Gastroesophageal sphincter (tissue), 4 donors: ENCODE data around the gene FNDC3A. TPM values are rescaled to one million over a fixed set of nuclear protein-coding genes. Genes with fewer than 3 reads are reported as not detected.
"Not testable (repeated sequence)": the region's sequence is repeated elsewhere in the genome, so short reads cannot be mapped to it uniquely, and the experiment has no call there.

Experiments
- ATAC-seq: fragments of 150-250 bp; one replicate; pipeline ENCODE4 v1.9.1; 2016; ENCODE audit warnings: mild to moderate bottlenecking, moderate library complexity
- H3K27ac ChIP-seq, 4 donors: fragments of 200-600 bp; sonication (generic) in 3 of 4; 1 replicate in 3 of 4; 2 replicates in 1 of 4; pipeline ENCODE4 v1.5.1; 2016 to 2019
- H3K27me3 ChIP-seq: fragments of 200-600 bp; sonication (generic); one replicate; pipeline ENCODE4 v1.5.1; 2019
- H3K36me3 ChIP-seq, 2 donors: fragments of 200-600 bp; sonication (generic); one replicate each; pipeline ENCODE4 v1.5.1; 2019; ENCODE audit warnings: control low read depth in 1 of 2
- H3K4me1 ChIP-seq, 3 donors: fragments of 200-600 bp; sonication (generic); 1 replicate in 2 of 3; 2 replicates in 1 of 3; pipeline ENCODE4 v1.5.1; 2016 to 2019; ENCODE audit warnings: control low read depth in 2 of 3
- H3K4me3 ChIP-seq, 2 donors: fragments of 200-600 bp; sonication (generic); one replicate each; pipeline ENCODE4 v1.5.1; 2019; ENCODE audit warnings: mild to moderate bottlenecking in 1 of 2, moderate library complexity in 1 of 2
- H3K9me3 ChIP-seq, 3 donors: fragments of 200-600 bp; sonication (generic); one replicate each; pipeline ENCODE4 v1.5.1; 2017 to 2019; ENCODE audit warnings: control low read depth in 2 of 3
- EP300 ChIP-seq: sonication (generic); formaldehyde crosslinking; IDR thresholded peaks from one replicate; pipeline ENCODE4 v1.6.1; 2017; ENCODE audit warnings: antibody characterized with exemption, mild to moderate bottlenecking
- POLR2A ChIP-seq, 2 donors: fragments of 450-650 bp; IDR thresholded peaks; one replicate each; pipeline ENCODE4 v1.6.1; 2017; ENCODE audit warnings: antibody characterized with exemption in 2 of 2, mild to moderate bottlenecking in 2 of 2, moderate library complexity in 1 of 2
- POLR2AphosphoS5 ChIP-seq: sonication (generic); formaldehyde crosslinking; IDR thresholded peaks from one replicate; pipeline ENCODE4 v1.6.1; 2017; ENCODE audit warnings: antibody characterized with exemption
- WGBS, 2 donors: methylation state at CpG; one replicate each; pipeline ENCODE4 v1.1.5; 2018; ENCODE audit warnings: low coverage in 1 of 2; 5-methylcytosine and 5-hydroxymethylcytosine counted together
- total RNA-seq, 4 donors: library from RNA; depleted of rRNA; stranded (reverse); fragments of >200 nt; gene quantifications; one replicate each; pipeline ENCODE4 v1.1.0, GENCODE V29; 2016
- TF ChIP-seq, protein P1 (sequence below), 4 experiments: fragments of 200-600 bp in 2 of 4; fragments of 450-650 bp in 2 of 4; sonication (generic) in 1 of 4; IDR thresholded peaks; one replicate each; pipeline ENCODE4 v1.5.1; 2017 to 2019; ENCODE audit warnings: antibody characterized with exemption in 4 of 4, mild to moderate bottlenecking in 2 of 4, moderate library complexity in 2 of 4

The FNDC3A gene
- total RNA-seq, 4 donors from 2014 or later: 36.4 to 55.9 (median 47.8) TPM

DNA sequence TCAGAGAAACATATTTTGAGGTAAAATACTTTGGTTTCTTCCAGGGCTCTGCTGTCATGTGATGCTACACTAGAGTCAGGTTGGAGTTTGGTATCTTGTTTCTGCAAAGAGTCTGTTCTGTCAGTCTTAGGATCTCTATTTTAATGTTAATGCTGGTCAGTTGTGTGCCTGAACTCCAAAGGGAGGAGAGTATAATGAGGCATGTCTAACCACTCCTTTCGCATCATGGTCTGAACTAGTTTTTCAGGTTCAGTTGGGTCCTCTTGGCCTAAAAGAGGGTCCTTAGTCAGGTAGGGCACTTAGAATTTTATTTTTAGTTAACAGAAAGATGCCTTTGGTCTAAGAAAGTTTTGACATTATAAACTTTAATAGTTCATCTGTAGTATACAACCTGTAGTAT is 78.2 kb downstream of the FNDC3A start:
- Histone ChIP-seq H3K4me3 (no peak overlapping the region), H3K27ac (no peak overlapping the region), H3K4me1 (peaks cover 0 to 6% (median 0%) of the 10 kb centered on the region in 3 donors), H3K27me3 (no peaks in the 10 kb centered on the region), H3K36me3 (no peaks in the 10 kb centered on the region), H3K9me3 (no peaks in the 10 kb centered on the region)
- no peak for ATAC-seq
- TF ChIP-seq EP300: no peak
- TF ChIP-seq POLR2A (IDR thresholded peaks at IDR 0.05): no peak
- TF ChIP-seq, protein P1, sequence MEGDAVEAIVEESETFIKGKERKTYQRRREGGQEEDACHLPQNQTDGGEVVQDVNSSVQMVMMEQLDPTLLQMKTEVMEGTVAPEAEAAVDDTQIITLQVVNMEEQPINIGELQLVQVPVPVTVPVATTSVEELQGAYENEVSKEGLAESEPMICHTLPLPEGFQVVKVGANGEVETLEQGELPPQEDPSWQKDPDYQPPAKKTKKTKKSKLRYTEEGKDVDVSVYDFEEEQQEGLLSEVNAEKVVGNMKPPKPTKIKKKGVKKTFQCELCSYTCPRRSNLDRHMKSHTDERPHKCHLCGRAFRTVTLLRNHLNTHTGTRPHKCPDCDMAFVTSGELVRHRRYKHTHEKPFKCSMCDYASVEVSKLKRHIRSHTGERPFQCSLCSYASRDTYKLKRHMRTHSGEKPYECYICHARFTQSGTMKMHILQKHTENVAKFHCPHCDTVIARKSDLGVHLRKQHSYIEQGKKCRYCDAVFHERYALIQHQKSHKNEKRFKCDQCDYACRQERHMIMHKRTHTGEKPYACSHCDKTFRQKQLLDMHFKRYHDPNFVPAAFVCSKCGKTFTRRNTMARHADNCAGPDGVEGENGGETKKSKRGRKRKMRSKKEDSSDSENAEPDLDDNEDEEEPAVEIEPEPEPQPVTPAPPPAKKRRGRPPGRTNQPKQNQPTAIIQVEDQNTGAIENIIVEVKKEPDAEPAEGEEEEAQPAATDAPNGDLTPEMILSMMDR (IDR thresholded peaks at IDR 0.05): no peak
- TF ChIP-seq POLR2AphosphoS5: no peak
- WGBS, 2 donors: 100% methylated on average over 1 of the region's 1 CpG

DNA sequence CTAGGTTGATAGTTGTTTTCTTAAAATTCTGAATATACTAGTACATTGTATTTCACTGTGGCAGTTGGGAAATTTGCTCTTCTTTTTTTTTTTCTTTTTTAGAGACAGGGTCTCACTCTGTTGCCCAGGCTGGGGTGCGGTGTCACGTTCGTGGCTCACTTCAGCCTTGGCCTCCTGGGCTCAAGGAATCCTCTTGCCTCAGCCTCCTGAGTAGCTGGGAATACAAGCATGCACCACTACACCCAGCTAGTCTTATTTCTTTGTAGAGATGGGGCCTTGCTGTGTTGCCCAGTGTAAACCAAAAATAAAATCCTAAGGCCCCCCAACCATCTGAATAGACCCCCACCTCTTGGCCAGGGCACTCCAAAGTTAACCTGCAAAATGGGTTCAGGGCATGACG is 79.3 kb downstream of the FNDC3A start:
- no peaks in the 10 kb centered on the region for H3K27me3 ChIP-seq
- no peak for ATAC-seq
- WGBS, 2 donors: 95 to 100% methylated on average over 2 to 4 of the region's 4 CpGs
- no peak overlapping the region for H3K27ac ChIP-seq
- no peaks in the 10 kb centered on the region for H3K9me3 ChIP-seq
- no peaks in the 10 kb centered on the region for H3K36me3 ChIP-seq
- peaks cover 0 to 6% (median 0%) of the 10 kb centered on the region in 3 donors for H3K4me1 ChIP-seq
- H3K4me3 ChIP-seq: no peak overlapping the region
- TF ChIP-seq POLR2AphosphoS5: no peak
- TF ChIP-seq EP300: no peak
- TF ChIP-seq, protein P1 (IDR thresholded peaks at IDR 0.05): no peak
- TF ChIP-seq POLR2A (IDR thresholded peaks at IDR 0.05): no peak

DNA sequence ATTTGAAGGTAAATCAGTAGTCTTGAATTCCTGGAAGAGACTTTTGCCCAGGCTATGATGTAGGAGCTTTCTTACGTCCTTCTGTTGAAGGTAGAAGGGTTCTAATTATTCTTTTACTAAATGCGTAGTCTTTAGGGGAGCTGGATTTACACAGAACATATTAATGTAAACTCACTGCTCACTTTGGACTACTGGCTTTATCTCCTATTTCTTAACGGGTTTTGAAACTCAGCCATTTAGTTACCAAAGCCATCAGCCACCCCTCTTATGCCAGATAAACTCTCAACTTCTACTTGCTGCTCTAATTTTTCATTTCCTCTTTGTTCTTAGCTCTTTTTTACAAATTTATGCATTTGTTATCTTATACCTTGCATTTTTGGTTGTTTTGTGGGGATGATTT is 81.5 kb downstream of the FNDC3A start:
- H3K27me3 ChIP-seq: no peaks in the 10 kb centered on the region
- no peak overlapping the region for H3K4me3 ChIP-seq
- H3K9me3 ChIP-seq: no peaks in the 10 kb centered on the region
- TF ChIP-seq POLR2A (IDR thresholded peaks at IDR 0.05) (no peak), POLR2AphosphoS5 (no peak), EP300 (no peak)
- TF ChIP-seq, protein P1 (IDR thresholded peaks at IDR 0.05): no peak
- WGBS, 2 donors: 58 to 84% methylated on average over 3 of the region's 3 CpGs
- no peak overlapping the region for H3K27ac ChIP-seq
- peaks cover 0 to 6% (median 0%) of the 10 kb centered on the region in 3 donors for H3K4me1 ChIP-seq
- H3K36me3 ChIP-seq: no peaks in the 10 kb centered on the region
- no peak for ATAC-seq

DNA sequence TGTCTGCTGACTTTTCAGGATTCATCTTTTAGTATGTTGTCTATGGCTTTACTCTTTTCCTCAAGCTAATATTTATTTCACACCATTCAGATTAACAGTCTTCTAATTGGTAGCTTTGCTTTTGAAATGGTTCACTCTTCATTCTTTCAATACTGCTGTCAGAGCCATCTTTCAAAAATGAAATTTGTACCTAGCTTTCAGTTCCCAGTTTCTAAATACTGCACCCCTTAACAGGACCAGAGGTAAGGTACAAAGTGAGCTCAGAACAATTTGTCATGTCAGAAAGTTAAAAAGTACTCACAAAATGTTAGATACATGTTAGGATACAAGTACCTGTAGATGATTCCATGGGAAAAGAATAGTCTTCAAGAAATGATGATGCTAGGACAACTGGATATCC is 83.0 kb downstream of the FNDC3A start:
- Histone ChIP-seq H3K4me1 (peaks cover 0 to 6% (median 0%) of the 10 kb centered on the region in 3 donors), H3K27ac (no peak overlapping the region), H3K4me3 (no peak overlapping the region), H3K27me3 (no peaks in the 10 kb centered on the region), H3K9me3 (no peaks in the 10 kb centered on the region), H3K36me3 (no peaks in the 10 kb centered on the region)
- TF ChIP-seq, protein P1 (IDR thresholded peaks at IDR 0.05): no peak
- no peak for TF ChIP-seq POLR2AphosphoS5
- no peak for TF ChIP-seq POLR2A (IDR thresholded peaks at IDR 0.05)
- no peak for TF ChIP-seq EP300
- no peak for ATAC-seq

DNA sequence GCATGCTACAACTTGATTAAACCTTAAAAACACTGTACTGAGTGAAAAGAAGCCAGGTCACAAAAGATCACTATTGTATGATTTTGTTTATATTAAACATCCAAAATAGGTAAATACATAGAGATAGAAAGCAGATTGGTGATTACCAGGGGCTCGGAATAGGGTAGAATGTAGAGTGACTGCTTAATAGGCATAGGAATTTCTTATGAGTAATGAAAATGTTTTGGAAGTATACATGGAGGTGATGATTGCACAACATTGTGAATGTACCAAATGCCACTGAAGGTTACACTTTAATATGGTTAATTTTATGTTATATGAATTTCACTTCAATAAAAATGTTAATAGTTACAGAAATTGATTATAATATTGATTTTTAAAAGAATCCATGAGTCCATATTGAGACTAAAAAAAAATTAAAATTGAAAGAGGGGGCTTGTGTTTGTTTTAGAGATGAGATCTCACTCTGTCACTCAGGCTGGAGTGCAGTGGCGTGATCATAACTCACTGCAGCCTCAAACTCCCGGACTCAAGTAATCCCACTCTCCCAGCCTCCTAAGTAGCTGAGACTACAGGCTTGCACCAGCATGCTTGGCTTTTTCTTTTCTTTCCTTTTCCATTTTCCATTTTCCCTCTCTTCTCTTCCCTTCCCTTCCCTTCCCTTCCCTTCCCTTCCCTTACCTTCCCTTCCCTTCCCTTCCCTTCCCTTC is 85.1 kb downstream of the FNDC3A start:
- WGBS, 2 donors: 89 to 93% methylated on average over 3 of the region's 3 CpGs
- H3K4me3 ChIP-seq: no peak overlapping the region
- no peaks in the 10 kb centered on the region for H3K27me3 ChIP-seq
- ATAC-seq: no peak
- TF ChIP-seq POLR2AphosphoS5 (no peak), EP300 (no peak), POLR2A (IDR thresholded peaks at IDR 0.05) (no peak)
- TF ChIP-seq, protein P1 (IDR thresholded peaks at IDR 0.05): no peak
- H3K36me3 ChIP-seq: no peaks in the 10 kb centered on the region
- H3K27ac ChIP-seq: no peak overlapping the region
- no peaks in the 10 kb centered on the region for H3K9me3 ChIP-seq
- peaks cover 0 to 6% (median 0%) of the 10 kb centered on the region in 3 donors for H3K4me1 ChIP-seq

DNA sequence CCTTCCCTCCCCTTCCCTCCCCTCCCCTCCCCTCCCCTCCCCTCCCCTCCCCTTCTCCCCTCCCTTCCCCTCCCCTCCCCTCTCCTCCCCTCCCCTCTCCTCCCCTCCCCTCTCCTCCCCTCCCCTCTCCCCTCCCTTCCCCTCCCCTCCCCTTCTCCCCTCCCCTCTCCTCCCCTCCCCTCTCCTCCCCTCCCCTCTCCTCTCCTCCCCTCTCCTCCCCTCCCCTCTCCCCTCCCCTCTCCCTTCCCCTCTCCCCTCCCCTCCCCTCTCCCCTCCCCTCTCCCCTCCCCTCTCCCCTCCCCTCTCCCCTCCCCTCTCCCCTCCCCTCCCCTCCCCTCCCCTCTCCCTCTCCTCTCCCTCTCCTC is 85.7 kb downstream of the FNDC3A start:
- not testable (repeated sequence) for ATAC-seq, H3K9me3 ChIP-seq, H3K36me3 ChIP-seq

More for the DNA sequence above, 85.7 kb downstream of the FNDC3A start:
- not testable (repeated sequence) for H3K27me3 ChIP-seq, H3K4me1 ChIP-seq, H3K27ac ChIP-seq, H3K4me3 ChIP-seq
